ENCODE results near the gene ZC3H7A.

Gene ZC3H7A

DNA sequence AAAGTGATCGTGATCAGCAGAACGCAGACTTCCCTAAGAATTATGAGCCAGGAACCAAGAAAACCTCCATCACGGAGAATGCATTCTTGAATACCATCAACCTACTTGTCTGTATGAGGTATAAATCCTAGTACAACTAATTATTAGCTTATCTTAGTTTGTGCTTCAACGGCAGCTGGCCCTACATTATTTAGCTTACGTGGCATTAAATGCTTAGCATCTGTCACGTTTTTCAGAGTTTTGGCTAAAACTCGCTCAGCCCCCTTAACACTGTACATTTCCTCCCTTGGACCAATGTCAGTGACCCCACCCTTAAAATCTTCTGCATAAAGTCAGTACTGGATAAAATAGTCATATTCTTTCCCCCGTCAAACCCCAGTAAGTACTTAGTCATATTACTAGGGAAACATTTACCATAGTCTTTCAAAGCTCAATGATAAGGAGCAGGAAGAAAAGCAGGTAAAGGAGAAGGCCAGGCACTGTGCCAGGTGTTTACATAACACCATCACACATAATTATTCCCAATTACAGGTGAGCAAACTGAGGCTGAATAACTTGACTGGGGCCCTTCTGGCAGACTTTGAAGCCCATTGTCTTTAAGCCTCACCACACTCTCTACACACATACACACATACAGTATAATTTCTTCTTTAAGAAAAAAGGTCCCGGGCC is 37.8 kb downstream of the ZC3H7A start:
- no peak overlapping the region for H2AK5ac ChIP-seq (ENCODE audit: low read length)
- H3K79me2 ChIP-seq (ENCODE audit: control insufficient read depth, insufficient read depth, low read length) = no peaks in the 10 kb centered on the region
- H3K23ac ChIP-seq (ENCODE audit: low read length) = no peak overlapping the region
- no peaks in the 10 kb centered on the region for H3K4me1 ChIP-seq (ENCODE audit: control insufficient read depth, low read depth, low read length)
- H3K27ac ChIP-seq (ENCODE audit: low read depth, low read length) = no peak overlapping the region
- H3K9ac ChIP-seq (ENCODE audit: low read length) = no peak overlapping the region
- DNase-seq = no peak
- no peak overlapping the region for H4K8ac ChIP-seq (ENCODE audit: low read depth, low read length)
- H2BK15ac ChIP-seq (replicated peaks; ENCODE audit: low read depth) = no peak overlapping the region
- no peaks in the 10 kb centered on the region for H3K27me3 ChIP-seq (ENCODE audit: insufficient read depth, low read length, poor library complexity)
- no peak overlapping the region for H3K4ac ChIP-seq (ENCODE audit: low read depth, low read length)
- H3K79me1 ChIP-seq (ENCODE audit: low read length) = no peaks in the 10 kb centered on the region
- H3K4me3 ChIP-seq (ENCODE audit: low read length) = no peak overlapping the region
- no CpG with 5 or more reads among the region's 9 CpGs for WGBS (ENCODE audit: extremely low coverage, insufficient coverage, low lambda C conversion rate)
- H3K18ac ChIP-seq (ENCODE audit: low read length) = no peak overlapping the region
- peaks cover 18% of the 10 kb centered on the region for H3K36me3 ChIP-seq (ENCODE audit: control insufficient read depth, insufficient read depth, low read length)
- H3K56ac ChIP-seq (ENCODE audit: low read length) = no peak overlapping the region
- H2BK120ac ChIP-seq (ENCODE audit: low read depth, low read length) = no peak overlapping the region
- H2BK5ac ChIP-seq (ENCODE audit: low read length) = no peak overlapping the region
- H4K5ac ChIP-seq (ENCODE audit: low read length) = no peak overlapping the region
- no peak overlapping the region for H3K4me2 ChIP-seq (ENCODE audit: low read length)

DNA sequence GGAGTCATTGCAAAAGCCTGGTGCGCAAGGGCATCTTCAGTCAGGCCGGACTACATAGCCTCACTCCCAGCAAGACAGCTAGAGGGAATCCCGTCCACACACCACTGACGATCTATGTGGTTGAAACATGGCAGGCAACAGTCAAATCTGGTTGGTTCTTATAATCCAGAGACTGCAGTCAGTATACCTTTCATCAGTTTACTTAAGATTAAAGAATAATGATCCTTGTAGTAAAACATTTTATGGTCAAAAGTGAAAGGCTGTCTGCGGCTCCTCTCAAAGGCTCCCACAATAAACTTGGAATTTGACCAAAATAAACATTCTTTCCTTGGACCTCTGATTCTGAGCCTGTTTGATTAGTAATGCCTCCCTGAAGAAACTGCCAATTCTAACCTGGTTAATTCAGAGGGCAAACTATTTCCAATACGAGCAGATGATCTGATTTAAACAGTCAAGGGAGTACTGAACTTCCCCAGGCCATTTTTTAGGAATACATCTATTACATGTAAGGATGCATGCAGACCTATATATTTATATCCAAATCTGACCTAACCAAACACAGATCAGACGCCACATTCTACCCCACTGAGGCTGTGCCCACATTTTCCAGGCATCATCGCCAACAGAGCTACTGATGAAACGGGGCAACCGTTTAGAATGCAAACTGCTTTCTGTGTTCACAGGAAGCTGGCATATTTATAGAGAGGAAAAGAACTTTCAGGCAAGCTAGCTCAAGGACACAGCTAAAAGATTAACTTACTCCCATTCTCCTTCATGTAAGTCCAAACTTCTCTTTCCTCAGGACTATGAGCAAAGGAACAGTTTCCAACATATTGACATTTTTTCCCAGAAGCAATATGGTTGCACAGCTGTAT is 39.1 kb downstream of the ZC3H7A start:
- Histone ChIP-seq H3K4me1 (ENCODE audit: control insufficient read depth, low read depth, low read length) (no peaks in the 10 kb centered on the region), H2BK120ac (ENCODE audit: low read depth, low read length) (no peak overlapping the region), H3K56ac (ENCODE audit: low read length) (no peak overlapping the region), H3K18ac (ENCODE audit: low read length) (no peak overlapping the region), H2BK15ac (replicated peaks; ENCODE audit: low read depth) (no peak overlapping the region), H4K8ac (ENCODE audit: low read depth, low read length) (no peak overlapping the region), H3K79me1 (ENCODE audit: low read length) (no peaks in the 10 kb centered on the region), H3K4me3 (ENCODE audit: low read length) (no peak overlapping the region), H4K5ac (ENCODE audit: low read length) (no peak overlapping the region), H3K36me3 (ENCODE audit: control insufficient read depth, insufficient read depth, low read length) (peaks cover 19% of the 10 kb centered on the region), H3K27ac (ENCODE audit: low read depth, low read length) (no peak overlapping the region), H2AK5ac (ENCODE audit: low read length) (no peak overlapping the region), H3K4ac (ENCODE audit: low read depth, low read length) (no peak overlapping the region), H3K27me3 (ENCODE audit: insufficient read depth, low read length, poor library complexity) (no peaks in the 10 kb centered on the region), H2BK5ac (ENCODE audit: low read length) (no peak overlapping the region), H3K9ac (ENCODE audit: low read length) (no peak overlapping the region), H3K4me2 (ENCODE audit: low read length) (no peak overlapping the region), H3K79me2 (ENCODE audit: control insufficient read depth, insufficient read depth, low read length) (no peaks in the 10 kb centered on the region), H3K23ac (ENCODE audit: low read length) (no peak overlapping the region)
- DNase-seq = no peak
- no CpG with 5 or more reads among the region's 10 CpGs for WGBS (ENCODE audit: extremely low coverage, insufficient coverage, low lambda C conversion rate)

DNA sequence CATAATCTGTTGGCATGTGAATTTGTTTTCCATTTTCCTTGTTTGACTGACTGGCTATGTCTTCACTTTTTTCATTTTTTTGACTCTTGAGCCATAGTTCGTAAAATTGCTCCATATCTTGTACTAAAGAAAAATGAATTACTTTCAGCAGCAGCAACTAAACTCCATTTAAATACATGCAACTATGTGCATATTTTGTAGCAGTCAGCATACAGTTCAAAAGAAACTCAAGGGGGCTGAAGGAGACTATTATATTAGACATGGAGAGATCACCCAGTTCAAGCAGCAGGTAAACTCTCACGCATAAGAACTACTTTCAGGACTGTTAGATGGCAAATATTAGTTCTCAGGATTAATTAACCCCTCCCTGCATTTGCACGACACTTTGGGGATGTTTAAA is 40.8 kb downstream of the ZC3H7A start:
- no peak overlapping the region for H3K4ac ChIP-seq (ENCODE audit: low read depth, low read length)
- H2BK15ac ChIP-seq (replicated peaks; ENCODE audit: low read depth) = no peak overlapping the region
- H3K9ac ChIP-seq (ENCODE audit: low read length) = no peak overlapping the region
- no peak overlapping the region for H3K4me2 ChIP-seq (ENCODE audit: low read length)
- peaks cover 22% of the 10 kb centered on the region for H3K36me3 ChIP-seq (ENCODE audit: control insufficient read depth, insufficient read depth, low read length)
- no peaks in the 10 kb centered on the region for H3K79me1 ChIP-seq (ENCODE audit: low read length)
- no peak overlapping the region for H3K18ac ChIP-seq (ENCODE audit: low read length)
- H3K56ac ChIP-seq (ENCODE audit: low read length) = no peak overlapping the region
- H4K5ac ChIP-seq (ENCODE audit: low read length) = no peak overlapping the region
- no peaks in the 10 kb centered on the region for H3K27me3 ChIP-seq (ENCODE audit: insufficient read depth, low read length, poor library complexity)
- no peaks in the 10 kb centered on the region for H3K79me2 ChIP-seq (ENCODE audit: control insufficient read depth, insufficient read depth, low read length)
- no peak for DNase-seq
- H3K23ac ChIP-seq (ENCODE audit: low read length) = no peak overlapping the region
- H3K27ac ChIP-seq (ENCODE audit: low read depth, low read length) = no peak overlapping the region
- H2AK5ac ChIP-seq (ENCODE audit: low read length) = no peak overlapping the region
- H3K4me1 ChIP-seq (ENCODE audit: control insufficient read depth, low read depth, low read length) = no peaks in the 10 kb centered on the region
- H4K8ac ChIP-seq (ENCODE audit: low read depth, low read length) = no peak overlapping the region
- H3K4me3 ChIP-seq (ENCODE audit: low read length) = no peak overlapping the region
- no peak overlapping the region for H2BK5ac ChIP-seq (ENCODE audit: low read length)
- H2BK120ac ChIP-seq (ENCODE audit: low read depth, low read length) = no peak overlapping the region
- no CpG with 5 or more reads among the region's 3 CpGs for WGBS (ENCODE audit: extremely low coverage, insufficient coverage, low lambda C conversion rate)

DNA sequence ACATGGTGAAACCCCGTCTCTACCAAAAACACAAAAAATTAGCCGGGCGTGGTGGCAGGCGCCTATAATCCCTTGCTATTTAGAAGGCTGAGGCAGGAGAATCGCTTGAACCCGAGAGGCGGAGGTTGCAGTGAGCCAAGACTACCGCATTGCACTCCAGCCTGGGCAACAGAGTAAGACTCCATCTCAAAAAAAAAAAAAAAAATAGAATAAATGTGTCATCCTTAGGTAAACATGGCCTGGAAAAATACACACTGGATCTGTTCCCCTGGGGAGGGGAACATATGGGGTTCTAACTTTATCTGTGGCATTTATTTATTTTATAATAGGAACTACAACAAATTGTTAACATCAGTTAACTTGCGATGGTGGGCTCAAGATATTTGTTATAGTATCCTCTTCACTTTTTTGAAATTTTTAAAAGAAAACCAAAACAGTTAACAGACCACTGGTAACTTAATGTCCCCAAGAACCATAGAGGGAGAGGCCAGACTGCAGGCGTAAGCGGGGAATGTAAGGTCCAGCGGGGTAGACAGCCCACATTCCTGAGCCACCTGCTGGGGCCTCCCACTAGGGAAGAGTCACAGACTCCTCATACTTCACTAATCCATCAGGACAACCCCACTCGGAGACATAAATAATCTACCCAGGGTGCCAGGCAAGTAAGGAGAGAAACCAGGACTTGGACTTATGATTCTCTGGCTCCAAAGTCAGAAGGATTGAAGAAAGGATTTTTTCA is 41.9 kb downstream of the ZC3H7A start:
- peaks cover 21% of the 10 kb centered on the region for H3K36me3 ChIP-seq (ENCODE audit: control insufficient read depth, insufficient read depth, low read length)
- no peak overlapping the region for H4K8ac ChIP-seq (ENCODE audit: low read depth, low read length)
- H3K79me2 ChIP-seq (ENCODE audit: control insufficient read depth, insufficient read depth, low read length) = no peaks in the 10 kb centered on the region
- H2BK120ac ChIP-seq (ENCODE audit: low read depth, low read length) = no peak overlapping the region
- no peak overlapping the region for H3K4ac ChIP-seq (ENCODE audit: low read depth, low read length)
- H2BK5ac ChIP-seq (ENCODE audit: low read length) = no peak overlapping the region
- H3K4me3 ChIP-seq (ENCODE audit: low read length) = no peak overlapping the region
- no peak overlapping the region for H2BK15ac ChIP-seq (replicated peaks; ENCODE audit: low read depth)
- H3K4me1 ChIP-seq (ENCODE audit: control insufficient read depth, low read depth, low read length) = no peaks in the 10 kb centered on the region
- no peak overlapping the region for H2AK5ac ChIP-seq (ENCODE audit: low read length)
- no CpG with 5 or more reads among the region's 13 CpGs for WGBS (ENCODE audit: extremely low coverage, insufficient coverage, low lambda C conversion rate)
- H3K79me1 ChIP-seq (ENCODE audit: low read length) = no peaks in the 10 kb centered on the region
- DNase-seq = no peak
- H3K56ac ChIP-seq (ENCODE audit: low read length) = no peak overlapping the region
- H4K5ac ChIP-seq (ENCODE audit: low read length) = no peak overlapping the region
- no peak overlapping the region for H3K18ac ChIP-seq (ENCODE audit: low read length)
- H3K23ac ChIP-seq (ENCODE audit: low read length) = no peak overlapping the region
- no peak overlapping the region for H3K4me2 ChIP-seq (ENCODE audit: low read length)
- no peak overlapping the region for H3K9ac ChIP-seq (ENCODE audit: low read length)
- H3K27me3 ChIP-seq (ENCODE audit: insufficient read depth, low read length, poor library complexity) = no peaks in the 10 kb centered on the region
- H3K27ac ChIP-seq (ENCODE audit: low read depth, low read length) = no peak overlapping the region

DNA sequence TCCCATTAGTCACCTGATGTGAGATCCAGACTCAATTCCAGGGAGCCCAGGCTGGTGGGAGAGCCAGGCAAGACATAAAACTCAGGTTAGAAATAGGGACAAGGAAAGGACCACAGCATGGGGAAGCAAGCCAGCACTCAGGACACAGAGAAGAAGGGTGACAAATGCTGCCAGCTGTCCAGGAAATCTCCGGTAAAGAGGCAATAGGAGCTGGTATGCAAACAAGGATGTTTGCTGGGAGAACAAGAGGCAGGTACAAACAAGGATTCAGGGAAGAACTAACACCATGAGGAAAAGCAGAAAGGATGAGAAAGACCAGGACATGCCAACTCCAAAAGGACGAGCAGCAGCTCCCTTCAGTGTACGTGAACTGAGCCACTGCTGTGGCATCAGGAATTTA is 44.2 kb downstream of the ZC3H7A start:
- Histone ChIP-seq H3K56ac (ENCODE audit: low read length) (no peak overlapping the region), H4K8ac (ENCODE audit: low read depth, low read length) (no peak overlapping the region), H3K27me3 (ENCODE audit: insufficient read depth, low read length, poor library complexity) (no peaks in the 10 kb centered on the region), H2BK5ac (ENCODE audit: low read length) (no peak overlapping the region), H2BK120ac (ENCODE audit: low read depth, low read length) (no peak overlapping the region), H3K18ac (ENCODE audit: low read length) (no peak overlapping the region), H3K9ac (ENCODE audit: low read length) (no peak overlapping the region), H3K27ac (ENCODE audit: low read depth, low read length) (no peak overlapping the region), H4K5ac (ENCODE audit: low read length) (no peak overlapping the region), H3K79me1 (ENCODE audit: low read length) (no peaks in the 10 kb centered on the region), H3K4me2 (ENCODE audit: low read length) (no peak overlapping the region), H3K4ac (ENCODE audit: low read depth, low read length) (no peak overlapping the region), H3K36me3 (ENCODE audit: control insufficient read depth, insufficient read depth, low read length) (peaks cover 18% of the 10 kb centered on the region), H2AK5ac (ENCODE audit: low read length) (no peak overlapping the region), H3K79me2 (ENCODE audit: control insufficient read depth, insufficient read depth, low read length) (no peaks in the 10 kb centered on the region), H3K4me1 (ENCODE audit: control insufficient read depth, low read depth, low read length) (no peaks in the 10 kb centered on the region), H3K23ac (ENCODE audit: low read length) (no peak overlapping the region), H3K4me3 (ENCODE audit: low read length) (no peak overlapping the region), H2BK15ac (replicated peaks; ENCODE audit: low read depth) (no peak overlapping the region)
- WGBS (ENCODE audit: extremely low coverage, insufficient coverage, low lambda C conversion rate) = no CpG with 5 or more reads among the region's 3 CpGs
- DNase-seq = no peak

All from mesendoderm (in vitro differentiated cells).